K562 (cell line): ENCODE measurements around the gene FLAD1. TPM values are rescaled to one million over a fixed set of nuclear protein-coding genes. Genes with fewer than 3 reads are reported as not detected.

Source experiments
- LCOR ChIP-seq: sonication (generic); formaldehyde crosslinking; IDR thresholded peaks from 2 replicates; pipeline ENCODE4 v1.8.0; 2022; ENCODE audit warnings: mild to moderate bottlenecking, missing genetic modification reagents
- RBM34 ChIP-seq: fragments of 200-400 bp; formaldehyde crosslinking; IDR thresholded peaks from 2 replicates; pipeline ENCODE4 v1.6.1; 2018; ENCODE audit warnings: low read length, borderline replicate concordance; ENCODE audit not compliant: insufficient read depth
- RFX7 ChIP-seq: fragments of 250-450 bp; sonication (Bioruptor Pico); IDR thresholded peaks from 2 replicates; pipeline ENCODE4 v1.5.1; 2021; ENCODE audit warnings: mild to moderate bottlenecking
- SMARCE1 ChIP-seq: fragments of 450-650 bp; IDR thresholded peaks from 2 replicates; pipeline ENCODE4 v1.7.1; 2016; ENCODE audit warnings: mild to moderate bottlenecking
- TEAD2 ChIP-seq: fragments of 450-650 bp; IDR thresholded peaks from 2 replicates; pipeline ENCODE4 v1.6.1; 2016; ENCODE audit warnings: missing genetic modification characterization, control low read depth, missing compliant biosample characterization
- ZFX ChIP-seq: sonication (generic); formaldehyde crosslinking; IDR thresholded peaks from 2 replicates; pipeline ENCODE4 v1.8.0; 2022; ENCODE audit warnings: mild to moderate bottlenecking, missing genetic modification reagents, moderate library complexity
- ZNF431 ChIP-seq: sonication (generic); formaldehyde crosslinking; IDR thresholded peaks from 2 replicates; pipeline ENCODE4 v1.8.0; 2022; ENCODE audit warnings: mild to moderate bottlenecking, missing genetic modification reagents
- ZNF785 ChIP-seq: fragments of 250-450 bp; sonication (Bioruptor Pico); IDR thresholded peaks from 2 replicates; pipeline ENCODE4 v1.4.0; 2020; ENCODE audit warnings: mild to moderate bottlenecking
- polyA plus RNA-seq, 8 experiments: library from polyadenylated mRNA; depleted of rRNA in 4 of 8; stranded (reverse) in 5 of 8; unstranded in 3 of 8; fragments of >200 nt; fragmentation: Nextera tagmentation in 2 of 8; fragmentation: Illumina TruSeq in 1 of 8; extraction: Ambion mirVana in 2 of 8; extraction: Trizol in 1 of 8; gene quantifications; 2 replicates each; pipeline versions ENCODE4 v1.2.1 to v1.2.3, GENCODE V29; 2011 to 2014; ENCODE audit warnings: inconsistent platforms in 1 of 8, missing spikeins in 1 of 8
- total RNA-seq, 7 experiments: library from RNA; depleted of rRNA in 6 of 7; stranded (reverse); fragments of >200 nt in 6 of 7; fragmentation: Illumina TruSeq in 2 of 7; extraction: Trizol in 2 of 7; gene quantifications; 2 replicates each; pipeline versions ENCODE4 v1.2.1 to v1.2.3, GENCODE V29; 2011 to 2021; ENCODE audit warnings: low replicate concordance in 1 of 7
- TF ChIP-seq, protein P1 (sequence below), 2 experiments: fragments of 450-650 bp; IDR thresholded peaks; 2 replicates each; pipeline ENCODE4 v1.6.1; 2016; ENCODE audit warnings: mild to moderate bottlenecking in 2 of 2, borderline replicate concordance in 1 of 2, low read depth in 1 of 2, moderate library complexity in 1 of 2
- TF ChIP-seq, protein P2 (sequence below), 3 experiments: IDR thresholded peaks in 2 of 3; conservative IDR thresholded peaks in 1 of 3; 2 replicates each; pipeline ENCODE4 v1.5.1; 2011 to 2012; ENCODE audit warnings: low read length in 3 of 3, mild to moderate bottlenecking in 3 of 3, control low read depth in 2 of 3, improper control_type of control experiment in 1 of 3, inconsistent platforms in 1 of 3, low read depth in 1 of 3, mixed read lengths in 1 of 3, moderate library complexity in 1 of 3; ENCODE audit not compliant: insufficient read depth in 2 of 3
- TF ChIP-seq, protein P3 (sequence below): IDR thresholded peaks from 2 replicates; pipeline ENCODE4 v1.6.1; 2011; ENCODE audit warnings: borderline replicate concordance, low read depth, mild to moderate bottlenecking, moderate library complexity, low read length; ENCODE audit not compliant: insufficient read depth, poor library complexity, severe bottlenecking
- TF ChIP-seq, protein P4 (sequence below): IDR thresholded peaks from 2 replicates; pipeline ENCODE4 v1.6.1; 2014; ENCODE audit warnings: antibody characterized with exemption

Gene FLAD1
- total and polyA plus RNA-seq, 9 of the 15 experiments (the other 6 are each of a cell fraction or from before 2014, with no cell fraction given): 24.9 to 85.8 (median 67.0) TPM

DNA sequence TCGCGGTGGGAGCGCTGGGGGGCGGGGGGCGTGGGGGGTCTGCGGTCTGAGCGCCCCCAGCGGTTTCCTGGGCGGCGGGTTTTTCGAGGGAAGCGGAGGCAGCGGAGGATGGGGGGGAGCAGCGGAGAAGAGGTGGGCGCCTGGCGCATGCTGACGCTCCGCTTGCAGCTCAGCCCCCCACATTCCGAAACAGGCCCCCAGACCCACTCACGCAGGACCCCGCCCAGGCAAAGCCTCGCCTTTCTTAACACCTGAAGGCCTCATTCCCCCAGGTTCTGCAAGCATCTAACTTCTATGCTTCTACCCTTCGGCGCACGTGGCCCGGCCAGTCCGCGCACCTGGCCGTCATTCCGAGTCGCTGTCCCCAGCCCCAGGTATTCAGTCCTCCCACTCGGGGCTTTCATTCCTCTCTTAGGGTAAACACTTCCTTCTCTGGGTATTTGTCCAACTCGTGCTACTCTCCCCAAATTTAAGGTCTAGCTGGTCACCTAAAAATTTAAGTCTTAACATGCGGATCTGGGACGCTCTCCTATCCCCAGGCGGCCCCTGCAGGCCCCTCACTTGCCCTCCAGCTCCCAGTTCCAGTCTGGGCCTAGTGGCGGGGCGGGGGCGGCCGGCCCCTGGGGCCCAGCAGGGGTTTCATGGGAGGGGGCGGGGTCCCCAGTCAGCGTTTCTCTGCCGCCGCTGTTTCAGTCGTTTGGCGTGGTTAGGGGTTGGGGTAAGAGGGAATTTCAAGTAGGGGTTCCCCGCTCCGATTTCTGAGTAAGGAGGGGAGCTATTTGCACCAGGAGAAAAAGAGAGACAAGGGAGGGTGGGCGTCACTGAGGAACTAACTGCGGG lies 16.6 kb downstream of the FLAD1 start (continued):
- TF ChIP-seq, protein P1, sequence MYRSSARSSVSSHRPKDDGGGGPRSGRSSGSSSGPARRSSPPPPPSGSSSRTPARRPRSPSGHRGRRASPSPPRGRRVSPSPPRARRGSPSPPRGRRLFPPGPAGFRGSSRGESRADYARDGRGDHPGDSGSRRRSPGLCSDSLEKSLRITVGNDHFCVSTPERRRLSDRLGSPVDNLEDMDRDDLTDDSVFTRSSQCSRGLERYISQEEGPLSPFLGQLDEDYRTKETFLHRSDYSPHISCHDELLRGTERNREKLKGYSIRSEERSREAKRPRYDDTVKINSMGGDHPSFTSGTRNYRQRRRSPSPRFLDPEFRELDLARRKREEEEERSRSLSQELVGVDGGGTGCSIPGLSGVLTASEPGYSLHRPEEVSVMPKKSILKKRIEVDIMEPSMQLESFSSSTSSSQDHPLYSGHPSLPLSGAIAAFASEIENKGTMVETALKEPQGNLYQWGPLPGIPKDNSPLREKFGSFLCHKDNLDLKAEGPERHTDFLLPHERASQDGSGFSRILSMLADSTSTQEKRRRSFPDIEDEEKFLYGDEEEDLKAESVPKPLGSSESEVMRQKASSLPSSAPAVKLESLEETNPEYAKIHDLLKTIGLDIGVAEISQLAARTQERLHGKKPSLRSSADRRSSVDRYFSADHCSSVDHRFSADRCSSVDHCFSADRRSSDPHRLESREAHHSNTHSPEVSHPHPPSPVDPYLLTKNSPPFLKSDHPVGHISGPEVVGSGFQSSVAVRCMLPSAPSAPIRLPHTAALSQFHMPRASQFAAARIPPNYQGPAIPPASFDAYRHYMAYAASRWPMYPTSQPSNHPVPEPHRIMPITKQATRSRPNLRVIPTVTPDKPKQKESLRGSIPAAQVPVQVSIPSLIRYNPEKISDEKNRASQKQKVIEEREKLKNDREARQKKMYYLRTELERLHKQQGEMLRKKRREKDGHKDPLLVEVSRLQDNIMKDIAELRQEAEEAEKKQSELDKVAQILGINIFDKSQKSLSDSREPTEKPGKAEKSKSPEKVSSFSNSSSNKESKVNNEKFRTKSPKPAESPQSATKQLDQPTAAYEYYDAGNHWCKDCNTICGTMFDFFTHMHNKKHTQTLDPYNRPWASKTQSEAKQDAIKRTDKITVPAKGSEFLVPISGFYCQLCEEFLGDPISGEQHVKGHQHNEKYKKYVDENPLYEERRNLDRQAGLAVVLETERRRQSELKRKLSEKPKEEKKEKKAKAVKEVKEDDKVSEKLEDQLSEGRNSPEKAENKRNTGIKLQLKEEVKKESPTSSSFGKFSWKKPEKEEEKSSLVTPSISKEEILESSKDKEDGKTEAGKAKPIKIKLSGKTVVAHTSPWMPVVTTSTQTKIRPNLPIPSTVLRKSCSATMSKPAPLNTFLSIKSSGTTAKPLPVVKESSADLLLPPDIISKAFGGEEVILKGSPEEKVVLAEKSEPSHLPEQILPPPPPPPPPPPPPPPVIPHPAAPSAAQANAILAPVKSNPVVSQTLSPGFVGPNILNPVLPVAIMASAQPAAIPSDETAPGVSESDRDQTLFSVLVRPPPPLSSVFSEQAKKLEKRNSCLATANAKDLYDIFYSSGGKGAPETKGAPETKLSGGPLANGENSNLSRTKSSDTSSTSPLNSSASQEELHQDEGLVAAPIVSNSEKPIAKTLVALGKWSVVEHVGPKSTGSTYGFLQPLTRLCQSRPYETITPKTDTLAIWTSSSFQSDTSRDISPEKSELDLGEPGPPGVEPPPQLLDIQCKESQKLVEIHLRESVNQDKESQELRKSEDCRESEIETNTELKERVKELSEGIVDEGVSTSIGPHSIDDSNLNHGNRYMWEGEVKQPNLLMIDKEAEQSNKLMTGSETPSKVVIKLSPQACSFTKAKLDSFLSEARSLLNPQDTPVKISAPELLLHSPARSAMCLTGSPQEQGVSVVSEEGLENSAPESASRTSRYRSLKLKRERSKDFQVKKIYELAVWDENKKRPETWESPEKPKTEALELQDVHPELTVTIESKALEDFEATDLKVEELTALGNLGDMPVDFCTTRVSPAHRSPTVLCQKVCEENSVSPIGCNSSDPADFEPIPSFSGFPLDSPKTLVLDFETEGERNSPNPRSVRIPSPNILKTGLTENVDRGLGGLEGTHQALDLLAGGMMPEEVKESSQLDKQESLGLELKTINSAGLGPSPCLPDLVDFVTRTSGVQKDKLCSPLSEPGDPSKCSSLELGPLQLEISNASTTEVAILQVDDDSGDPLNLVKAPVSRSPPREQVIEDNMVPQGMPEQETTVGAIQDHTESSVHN (IDR thresholded peaks at IDR 0.05; ENCODE audit: borderline replicate concordance in 1 of 2, low read depth in 1 of 2): no peak
- TF ChIP-seq SMARCE1 (0 out of 2 replicates have a peak, but pooled peaks have one; percentile 13), RBM34 (no peak), LCOR (CRISPR knock-in tag) (no peak), ZNF431 (peak; percentile 28; the same call in 1 of the 2 replicates), ZFX (CRISPR knock-in tag) (peak; percentile 81), ZNF785 (CRISPR knock-in tag) (no peak), RFX7 (CRISPR knock-in tag) (no peak), TEAD2 (tag) (no peak)
- TF ChIP-seq, protein P2, sequence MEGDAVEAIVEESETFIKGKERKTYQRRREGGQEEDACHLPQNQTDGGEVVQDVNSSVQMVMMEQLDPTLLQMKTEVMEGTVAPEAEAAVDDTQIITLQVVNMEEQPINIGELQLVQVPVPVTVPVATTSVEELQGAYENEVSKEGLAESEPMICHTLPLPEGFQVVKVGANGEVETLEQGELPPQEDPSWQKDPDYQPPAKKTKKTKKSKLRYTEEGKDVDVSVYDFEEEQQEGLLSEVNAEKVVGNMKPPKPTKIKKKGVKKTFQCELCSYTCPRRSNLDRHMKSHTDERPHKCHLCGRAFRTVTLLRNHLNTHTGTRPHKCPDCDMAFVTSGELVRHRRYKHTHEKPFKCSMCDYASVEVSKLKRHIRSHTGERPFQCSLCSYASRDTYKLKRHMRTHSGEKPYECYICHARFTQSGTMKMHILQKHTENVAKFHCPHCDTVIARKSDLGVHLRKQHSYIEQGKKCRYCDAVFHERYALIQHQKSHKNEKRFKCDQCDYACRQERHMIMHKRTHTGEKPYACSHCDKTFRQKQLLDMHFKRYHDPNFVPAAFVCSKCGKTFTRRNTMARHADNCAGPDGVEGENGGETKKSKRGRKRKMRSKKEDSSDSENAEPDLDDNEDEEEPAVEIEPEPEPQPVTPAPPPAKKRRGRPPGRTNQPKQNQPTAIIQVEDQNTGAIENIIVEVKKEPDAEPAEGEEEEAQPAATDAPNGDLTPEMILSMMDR (IDR thresholded peaks at IDR 0.05 in 2 of 3, conservative IDR thresholded peaks at IDR 0.05 in 1 of 3; ENCODE audit: insufficient read depth in 2 of 3, low read depth in 1 of 3, low read length in 3 of 3): peak in 1 of 3 experiments; percentile 18; a peak in 1 of 6 replicates
- TF ChIP-seq, protein P3, sequence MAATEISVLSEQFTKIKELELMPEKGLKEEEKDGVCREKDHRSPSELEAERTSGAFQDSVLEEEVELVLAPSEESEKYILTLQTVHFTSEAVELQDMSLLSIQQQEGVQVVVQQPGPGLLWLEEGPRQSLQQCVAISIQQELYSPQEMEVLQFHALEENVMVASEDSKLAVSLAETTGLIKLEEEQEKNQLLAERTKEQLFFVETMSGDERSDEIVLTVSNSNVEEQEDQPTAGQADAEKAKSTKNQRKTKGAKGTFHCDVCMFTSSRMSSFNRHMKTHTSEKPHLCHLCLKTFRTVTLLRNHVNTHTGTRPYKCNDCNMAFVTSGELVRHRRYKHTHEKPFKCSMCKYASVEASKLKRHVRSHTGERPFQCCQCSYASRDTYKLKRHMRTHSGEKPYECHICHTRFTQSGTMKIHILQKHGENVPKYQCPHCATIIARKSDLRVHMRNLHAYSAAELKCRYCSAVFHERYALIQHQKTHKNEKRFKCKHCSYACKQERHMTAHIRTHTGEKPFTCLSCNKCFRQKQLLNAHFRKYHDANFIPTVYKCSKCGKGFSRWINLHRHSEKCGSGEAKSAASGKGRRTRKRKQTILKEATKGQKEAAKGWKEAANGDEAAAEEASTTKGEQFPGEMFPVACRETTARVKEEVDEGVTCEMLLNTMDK: peak; percentile 24
- TF ChIP-seq, protein P4, sequence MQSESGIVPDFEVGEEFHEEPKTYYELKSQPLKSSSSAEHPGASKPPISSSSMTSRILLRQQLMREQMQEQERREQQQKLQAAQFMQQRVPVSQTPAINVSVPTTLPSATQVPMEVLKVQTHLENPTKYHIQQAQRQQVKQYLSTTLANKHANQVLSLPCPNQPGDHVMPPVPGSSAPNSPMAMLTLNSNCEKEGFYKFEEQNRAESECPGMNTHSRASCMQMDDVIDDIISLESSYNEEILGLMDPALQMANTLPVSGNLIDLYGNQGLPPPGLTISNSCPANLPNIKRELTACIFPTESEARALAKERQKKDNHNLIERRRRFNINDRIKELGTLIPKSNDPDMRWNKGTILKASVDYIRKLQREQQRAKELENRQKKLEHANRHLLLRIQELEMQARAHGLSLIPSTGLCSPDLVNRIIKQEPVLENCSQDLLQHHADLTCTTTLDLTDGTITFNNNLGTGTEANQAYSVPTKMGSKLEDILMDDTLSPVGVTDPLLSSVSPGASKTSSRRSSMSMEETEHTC: no peak
